Bone marrow (tissue), 2 donors: Measurements from ENCODE around the gene ADK.
"Not testable (repeated sequence)": the region's sequence is repeated elsewhere in the genome, so short reads cannot be mapped to it uniquely, and the experiment has no call there.

Experiments
- DNase-seq, 2 donors: peaks; one replicate each; lab custom pipeline; 2025; lab: John Stamatoyannopoulos, UW

Gene ADK

DNA sequence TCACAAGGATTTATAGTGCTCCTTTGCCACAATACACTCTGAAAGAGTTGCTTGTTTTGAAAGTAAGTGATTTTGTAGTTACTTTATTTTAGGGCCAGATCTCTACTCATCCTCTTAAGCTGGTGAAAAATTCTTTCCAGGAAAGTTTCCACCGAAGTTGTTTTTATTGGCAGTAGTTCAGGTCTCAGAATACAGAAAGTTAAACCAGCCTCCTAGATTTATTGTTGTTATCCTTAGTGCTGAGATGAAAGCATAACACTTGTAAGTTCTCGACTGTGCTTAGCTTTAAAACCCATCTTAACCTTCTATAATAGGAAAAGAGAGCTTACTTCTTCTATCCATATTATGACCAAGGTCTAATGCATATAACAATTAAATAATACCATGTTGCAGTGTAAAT, 5.9 kb upstream of the ADK start:
- DNase-seq: no peak

DNA sequence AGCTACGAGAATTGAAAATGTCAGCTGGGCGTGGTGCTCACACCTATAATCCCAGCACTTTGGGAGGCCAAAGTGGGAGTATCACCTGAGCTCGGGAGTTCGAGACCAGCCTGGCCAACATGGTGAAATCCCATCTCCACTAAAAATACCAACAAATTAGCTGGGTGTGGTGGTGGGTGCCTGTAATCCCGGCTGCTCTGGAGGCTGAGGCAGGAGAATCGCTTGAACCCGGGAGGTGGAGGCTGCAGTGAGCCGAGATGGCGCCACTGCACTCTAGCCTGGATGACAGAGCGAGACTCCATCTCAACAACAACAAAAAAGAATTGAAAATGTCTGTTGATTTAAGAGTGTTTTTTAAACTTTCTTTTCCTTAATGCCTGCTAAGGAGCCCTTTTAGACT, 4.0 kb upstream of the ADK start:
- DNase-seq: not testable (repeated sequence)

DNA sequence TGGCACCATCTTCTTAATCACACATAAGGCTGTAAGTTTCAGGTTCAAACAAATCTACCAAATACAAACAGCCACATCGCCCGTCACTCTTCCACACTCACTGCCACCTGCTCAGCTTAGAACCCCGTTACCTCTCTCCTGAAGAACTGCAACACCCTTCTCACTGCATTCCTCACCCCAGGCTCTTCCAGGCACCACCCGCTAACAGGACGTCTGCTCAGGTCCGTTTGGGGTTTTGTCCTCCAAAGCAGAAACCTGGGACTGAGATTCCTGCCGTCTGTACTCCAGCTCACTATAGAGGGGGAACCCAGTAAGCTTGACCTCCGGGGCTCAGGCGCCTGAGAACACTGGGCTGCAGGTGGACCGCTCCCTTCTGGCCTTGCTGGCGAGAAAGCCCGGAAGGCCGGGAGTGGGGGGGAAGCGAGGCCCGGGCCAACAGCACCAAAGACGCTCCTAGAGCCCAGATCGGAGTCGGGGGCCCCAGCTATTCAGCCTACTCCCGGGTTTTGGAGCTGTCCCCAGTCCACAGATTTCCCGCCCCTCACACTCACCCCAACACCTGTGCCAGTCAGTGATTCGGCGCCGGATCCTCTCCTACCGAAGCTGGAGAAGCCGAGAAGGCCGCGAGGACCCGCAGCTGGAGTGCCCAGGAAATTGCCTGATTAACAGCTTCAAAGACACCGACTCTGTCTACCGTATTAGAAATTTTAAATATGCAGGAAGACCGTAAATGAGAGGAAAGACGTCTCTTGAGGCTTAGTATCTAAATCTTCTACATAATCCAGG, 624 bp upstream of the ADK start, which contains the start of gene AP3M1:
Gene AP3M1 (minus strand): TSS at position 625 of the 786 bp plus-strand sequence. CDS start 12,449 bp downstream, outside the sequence.
- peak in 1 of 2 donors; percentile 73 for DNase-seq

DNA sequence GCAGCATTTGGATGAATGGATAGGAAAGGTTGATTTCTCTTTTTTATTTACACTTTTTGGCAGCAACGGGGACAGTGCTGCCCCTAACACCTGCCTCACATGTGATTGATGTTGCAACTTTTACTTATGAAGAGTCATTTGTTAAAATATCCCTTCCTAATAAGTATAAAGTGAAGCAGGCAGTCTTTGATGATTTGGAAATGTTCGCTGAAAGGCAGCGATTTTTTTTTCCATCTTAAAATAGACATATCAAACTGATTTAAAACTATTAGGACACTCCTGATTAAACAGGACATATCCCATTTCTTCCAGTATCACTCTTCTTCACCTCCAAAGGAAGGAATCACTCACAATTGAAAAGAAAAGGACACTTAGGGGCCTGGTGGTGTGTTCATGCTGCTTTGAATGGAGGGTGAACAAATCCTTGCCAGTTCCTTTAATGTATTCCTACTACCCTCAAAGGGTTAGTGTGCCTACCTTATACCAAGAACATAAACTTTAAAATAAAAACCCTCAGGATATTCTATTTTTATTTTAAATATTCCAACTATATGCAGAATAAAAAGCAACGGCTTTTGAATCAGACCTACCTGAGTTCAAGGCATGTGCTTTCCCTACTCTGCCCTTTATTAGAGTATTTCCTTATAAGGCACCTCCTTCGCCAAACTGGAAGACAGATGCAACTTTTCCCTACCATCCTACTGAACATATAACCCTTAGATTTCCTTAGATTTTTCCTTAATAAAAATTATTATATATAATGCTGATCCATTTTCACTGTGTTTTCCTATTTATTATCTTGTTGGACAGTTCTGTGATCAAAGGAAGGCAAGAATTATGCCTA, 1.1 kb downstream of the ADK start:
- no peak for DNase-seq

DNA sequence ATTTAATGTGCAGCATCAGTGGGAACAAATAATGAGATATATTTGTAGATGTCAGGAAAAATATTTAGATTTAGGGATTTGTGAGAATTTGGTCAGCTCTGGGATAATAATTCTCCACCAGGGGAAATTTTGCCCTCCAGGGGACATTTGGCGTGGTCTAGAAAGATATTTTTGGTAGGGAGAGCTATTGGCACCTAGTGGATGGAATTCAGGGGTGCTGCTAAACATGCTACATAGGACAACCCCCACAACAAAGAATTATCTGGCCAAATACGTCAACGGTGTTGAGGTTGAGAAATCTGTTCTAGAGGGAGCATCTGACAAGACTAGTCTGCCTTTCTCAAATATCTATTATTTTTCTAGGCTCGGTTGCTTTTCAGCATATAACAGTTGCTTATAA, 2.1 kb downstream of the ADK start:
- DNase-seq: no peak

DNA sequence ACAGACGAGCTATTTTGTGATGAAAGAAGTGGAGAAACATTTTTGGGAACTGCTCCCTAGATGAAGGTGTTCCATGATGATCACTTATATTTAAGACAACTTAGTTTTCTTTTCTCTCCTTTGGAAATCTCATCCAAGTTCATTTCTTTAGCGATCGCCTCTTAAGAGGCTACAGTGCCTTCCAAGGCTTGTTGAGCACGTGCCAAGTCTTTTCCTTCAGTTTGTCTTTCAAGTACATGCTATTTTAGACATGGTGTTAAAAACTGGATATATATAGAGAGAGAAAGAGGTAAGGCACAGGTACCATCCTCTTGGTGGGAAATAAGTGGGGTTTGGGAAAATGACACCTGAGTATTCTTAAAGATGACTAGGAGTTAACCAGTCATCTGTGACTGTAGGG, 2.7 kb downstream of the ADK start:
- DNase-seq: no peak

DNA sequence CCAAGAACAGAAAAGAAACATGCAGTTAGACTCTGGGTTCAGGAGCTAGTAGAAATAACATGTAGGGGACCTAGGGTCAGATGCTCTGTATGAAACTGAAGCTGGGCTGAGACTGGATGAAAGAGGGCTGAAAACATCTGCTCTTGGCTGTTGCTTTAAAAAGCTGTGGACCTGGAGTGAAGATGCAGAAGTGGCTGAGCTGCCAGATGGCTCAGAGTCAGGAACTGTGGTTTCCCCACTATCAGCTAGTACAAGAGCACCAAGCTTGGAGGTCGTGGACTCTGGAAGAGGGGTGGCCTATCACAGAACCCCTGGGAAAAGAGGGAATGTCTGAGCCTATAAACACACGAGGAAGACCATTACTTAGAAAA, 5.9 kb downstream of the ADK start:
- peak in 1 of 2 donors; percentile 72 for DNase-seq

DNA sequence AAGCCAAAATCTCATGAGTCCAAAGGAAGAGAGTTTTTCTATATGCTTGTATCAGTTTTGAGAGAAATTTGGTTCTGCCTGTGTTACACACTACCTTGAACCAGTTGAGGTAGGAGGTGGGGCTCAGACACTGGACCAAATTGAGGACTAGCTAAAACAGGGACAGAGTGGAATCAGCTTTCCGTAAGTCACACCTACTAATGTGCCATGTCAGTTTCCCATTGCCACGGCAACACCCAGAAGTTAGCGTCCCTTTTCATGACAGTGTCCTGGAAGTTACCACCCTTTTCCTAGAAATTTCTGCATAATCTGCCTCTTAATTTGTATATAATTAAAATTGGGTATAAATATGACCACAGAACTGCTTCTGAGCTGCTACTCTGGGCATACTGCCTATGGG, 9.0 kb downstream of the ADK start:
- DNase-seq: no peak

DNA sequence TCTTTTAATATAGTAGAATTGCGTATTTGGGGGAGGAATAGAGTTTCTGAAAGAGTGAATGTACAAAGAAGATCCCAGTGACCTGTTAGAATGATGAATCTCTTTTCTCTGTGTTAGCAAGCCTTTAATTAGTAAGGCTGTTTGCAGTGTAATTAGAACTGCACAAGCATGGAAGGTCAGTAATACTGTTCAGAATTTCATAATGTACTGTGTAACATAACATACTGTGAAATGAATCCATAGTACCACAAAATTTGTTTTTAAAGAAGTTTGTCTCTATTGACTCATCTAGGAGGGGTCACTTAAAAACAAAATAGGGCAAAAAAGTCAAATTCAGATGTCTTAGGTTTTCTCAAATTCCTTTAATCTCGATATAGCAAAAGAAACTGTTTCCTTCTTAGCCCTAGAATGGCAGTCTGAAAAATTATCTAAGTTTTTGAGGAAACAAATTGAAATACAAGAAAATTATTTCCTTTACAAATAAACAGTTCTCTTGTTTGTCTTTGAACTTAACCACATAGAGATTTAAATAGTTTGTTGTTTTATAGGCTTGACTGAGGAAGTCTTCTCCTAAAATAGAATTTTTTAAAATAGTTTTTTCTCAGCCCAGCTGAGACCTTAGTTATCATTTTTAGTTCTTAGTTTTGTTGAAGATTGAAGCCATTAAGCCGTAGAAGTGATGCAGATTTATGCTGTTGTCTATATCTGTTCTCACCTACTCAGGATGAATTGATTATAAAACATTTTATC, 12.5 kb downstream of the ADK start:
- DNase-seq: peak in 1 of 2 donors; percentile 19

DNA sequence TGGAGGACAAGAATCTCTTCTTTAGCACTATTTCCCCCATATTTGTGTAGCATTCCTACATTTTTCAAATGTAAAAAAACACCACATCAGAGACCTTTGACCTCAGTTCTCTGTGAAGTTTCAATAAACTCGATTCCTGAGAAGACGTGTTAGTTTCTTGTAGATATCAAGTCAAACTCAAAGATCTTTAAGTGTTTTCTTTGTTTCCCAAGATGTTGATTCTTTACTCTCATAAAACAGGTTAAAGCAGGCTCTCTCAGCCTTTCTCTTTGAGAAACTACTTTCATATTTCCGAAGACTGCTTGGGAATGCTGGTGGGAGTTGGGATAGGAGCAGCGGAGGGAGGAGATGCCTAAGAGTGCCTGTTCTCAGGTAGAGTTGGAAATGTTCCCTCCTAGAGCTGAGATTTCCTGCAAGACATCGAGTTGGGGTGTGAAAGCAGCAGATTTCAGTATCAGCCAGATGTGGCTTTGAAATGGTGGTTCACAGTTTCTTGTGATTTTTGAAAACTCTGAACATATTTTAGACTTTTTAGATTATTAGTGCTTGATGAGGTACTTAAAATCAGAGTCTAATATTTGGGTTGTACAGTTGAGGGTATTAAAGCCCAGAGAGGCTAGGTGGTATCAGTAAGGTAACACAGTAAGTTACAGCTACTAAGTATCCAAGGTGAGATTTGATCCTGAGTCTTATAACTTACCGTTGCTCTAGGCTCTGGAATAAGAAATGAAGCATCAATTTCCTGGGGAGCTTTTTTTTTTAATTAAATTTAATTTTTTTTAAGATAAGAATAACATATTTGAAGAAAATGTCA, 13.9 kb downstream of the ADK start:
- no peak for DNase-seq

DNA sequence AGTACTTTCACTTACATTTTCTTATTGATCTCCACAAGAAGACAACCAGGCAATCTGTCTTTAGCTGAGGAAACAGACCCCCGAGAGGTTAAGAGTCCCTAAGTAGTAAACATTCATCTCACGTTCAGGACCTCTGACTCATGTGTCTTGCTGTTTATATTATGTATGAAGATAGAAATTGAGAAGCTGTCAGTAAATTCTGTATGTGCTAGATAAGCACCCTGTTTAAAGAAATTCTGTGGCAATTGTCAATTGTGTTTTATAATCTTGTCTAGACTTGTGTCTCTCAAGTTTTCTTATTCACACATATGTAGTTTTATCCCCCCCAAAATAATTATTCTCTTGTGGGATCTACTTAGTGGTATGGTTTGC, 14.5 kb downstream of the ADK start:
- DNase-seq: peak in 1 of 2 donors; percentile 59

DNA sequence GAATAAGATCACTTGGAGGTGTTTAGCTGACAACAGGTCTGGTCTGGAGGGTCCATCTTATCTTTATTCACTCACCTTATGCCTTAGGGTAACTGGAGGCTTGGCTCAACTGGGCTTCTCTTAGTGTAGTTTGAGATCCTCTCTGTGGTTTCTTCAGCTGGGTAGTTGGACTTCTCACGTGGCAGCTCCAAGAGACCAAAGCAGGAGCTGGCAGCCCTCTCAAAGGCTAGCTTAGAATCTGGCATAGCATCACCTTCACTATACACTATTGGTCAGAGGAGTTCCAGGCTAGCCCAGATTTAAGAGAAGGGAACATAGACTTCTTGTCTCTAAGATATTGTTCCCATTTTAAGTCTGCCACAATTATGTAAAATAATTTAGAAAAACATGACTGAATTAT, 16.4 kb downstream of the ADK start:
- no peak for DNase-seq

DNA sequence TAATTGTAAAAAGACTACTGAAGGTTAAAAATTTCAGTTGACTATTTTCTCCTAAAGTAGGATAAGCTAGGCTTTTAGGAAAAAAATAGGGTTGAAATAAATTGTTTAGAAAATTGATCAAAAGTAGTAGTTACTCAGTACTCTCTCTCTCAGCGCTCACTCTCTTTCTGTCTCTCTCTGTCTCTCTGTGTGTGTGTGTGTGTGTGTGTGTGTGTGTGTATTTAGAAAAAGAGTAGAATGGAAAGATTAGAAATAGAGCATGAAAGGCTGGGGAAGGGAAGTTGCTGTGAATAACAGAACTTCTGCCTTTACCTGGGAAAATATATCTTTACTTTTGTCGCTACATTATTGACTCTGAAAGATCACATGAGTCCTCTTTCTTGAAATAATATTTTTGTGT, 20.6 kb downstream of the ADK start:
- no peak for DNase-seq

DNA sequence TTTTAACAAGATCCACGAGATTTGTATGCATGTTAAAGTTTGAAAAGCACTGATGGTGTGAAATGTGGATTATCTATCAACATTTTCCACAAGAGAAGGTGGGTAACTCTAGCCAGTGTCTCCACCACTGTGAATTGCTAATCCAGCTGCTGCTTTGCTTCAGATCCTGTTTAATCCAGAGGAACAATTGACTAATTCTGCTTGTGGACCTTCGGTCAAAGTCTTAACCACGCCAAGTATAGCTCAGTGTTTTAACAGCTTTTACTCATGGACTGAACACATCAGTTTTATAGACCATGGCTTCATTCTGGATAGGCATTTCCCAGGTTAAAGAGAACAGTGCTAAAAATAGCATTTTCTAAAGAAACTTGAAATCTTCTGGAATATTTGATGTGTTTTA, 23.5 kb downstream of the ADK start:
- no peak for DNase-seq

DNA sequence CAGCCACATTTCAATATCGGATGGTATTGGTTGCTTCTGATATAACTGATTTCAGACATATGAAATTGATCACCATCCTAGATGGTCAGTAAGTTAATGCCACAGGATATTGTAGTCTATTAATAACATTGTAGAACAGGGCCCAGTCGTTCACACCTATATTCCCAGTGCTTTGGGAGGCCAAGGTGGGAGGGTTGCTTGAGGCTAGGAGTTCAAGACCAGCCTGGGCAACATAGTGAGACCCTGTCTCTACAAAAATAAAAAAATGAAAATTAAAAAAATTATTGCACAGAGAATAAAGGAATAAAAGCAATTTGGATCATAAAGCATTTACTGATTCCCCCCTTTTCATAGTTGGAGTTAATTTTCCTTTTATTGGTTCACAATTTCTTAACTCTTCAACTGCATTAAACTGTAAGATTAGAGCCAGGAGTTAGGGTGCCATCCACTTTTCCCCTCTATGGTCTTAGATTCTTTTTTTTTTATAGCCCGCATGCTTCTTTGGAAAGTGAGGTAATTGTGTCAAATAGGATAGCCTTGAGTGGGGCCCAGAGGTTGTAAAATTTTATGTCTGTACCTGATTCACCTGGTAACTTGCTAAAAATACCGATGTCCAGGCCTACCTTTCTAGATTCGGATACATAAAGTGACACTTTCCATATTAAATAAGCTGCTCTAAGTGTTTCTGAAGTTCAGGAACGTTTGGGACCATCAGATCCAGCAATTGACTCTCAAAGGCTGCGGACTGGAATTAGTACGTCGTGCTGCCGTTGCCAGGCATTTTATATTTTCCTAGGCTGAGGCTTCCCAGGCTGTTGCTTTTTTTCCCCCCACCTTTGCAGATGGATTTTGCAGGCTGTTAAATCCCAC, 24.7 kb downstream of the ADK start:
- no peak for DNase-seq

DNA sequence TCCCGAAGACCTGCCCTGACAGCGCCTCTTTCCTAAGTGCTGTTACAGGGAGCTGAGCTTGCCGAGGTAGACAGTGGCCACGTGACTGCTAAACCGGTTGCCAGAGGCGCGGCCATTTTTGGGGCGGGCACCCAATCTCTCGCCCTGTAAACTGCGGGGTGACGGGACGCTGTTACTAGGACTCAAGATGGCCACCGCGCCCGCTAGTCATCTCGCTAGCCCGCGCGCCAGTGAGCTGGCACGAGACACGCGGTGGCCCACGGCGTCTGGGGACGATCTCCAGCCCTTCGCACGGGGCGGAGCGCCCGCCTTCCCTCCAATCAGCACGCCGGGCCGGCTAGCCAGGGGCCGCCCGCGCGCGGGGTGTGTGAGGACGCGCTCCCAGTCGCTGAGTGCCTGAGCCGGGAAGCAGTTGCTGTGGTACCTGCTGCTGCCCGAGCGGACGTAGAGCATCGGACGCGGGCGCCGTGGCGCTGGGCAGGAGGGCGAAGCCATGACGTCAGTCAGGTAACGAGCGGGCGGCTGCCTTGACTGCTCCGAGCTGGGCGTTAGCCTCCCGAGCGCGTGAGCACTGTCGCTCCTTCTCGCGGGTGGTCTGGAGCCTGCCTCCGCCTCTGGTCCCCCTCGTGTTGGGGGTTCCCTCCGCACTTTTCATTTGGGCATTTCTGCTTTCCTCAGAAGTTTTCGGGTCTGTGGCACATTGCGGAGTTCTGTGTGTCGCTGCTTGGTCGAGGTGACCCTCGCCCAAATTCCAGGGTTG, 25.5 kb downstream of the ADK start:
- DNase-seq: peak; percentile 87 to 93

DNA sequence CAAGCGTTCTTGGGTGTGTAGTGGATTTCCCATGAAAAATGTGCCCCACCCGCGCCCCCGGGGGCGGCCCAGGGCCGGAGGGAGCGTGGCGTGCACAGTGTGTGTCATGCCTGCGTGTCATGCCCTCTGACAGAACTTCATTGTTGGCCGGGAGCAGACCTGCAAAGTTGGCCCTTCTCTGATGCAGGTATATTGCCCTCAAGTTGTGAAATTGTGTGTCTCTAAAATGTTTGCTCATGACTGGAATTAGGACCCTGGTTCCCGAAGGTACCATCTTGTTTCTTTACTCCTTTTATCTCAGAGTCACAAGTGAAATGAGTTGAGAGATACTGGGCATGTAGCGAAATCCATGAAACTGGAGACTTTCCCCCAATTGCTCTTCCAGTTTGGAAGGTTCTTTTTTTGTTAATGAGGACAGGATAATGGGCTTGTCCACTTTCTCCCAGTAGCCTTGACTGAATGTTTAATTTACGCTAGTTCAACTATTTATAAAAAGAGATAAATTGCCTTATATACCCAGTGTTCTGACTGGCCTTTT, 26.2 kb downstream of the ADK start:
- peak in 1 of 2 donors; percentile 4 for DNase-seq

DNA sequence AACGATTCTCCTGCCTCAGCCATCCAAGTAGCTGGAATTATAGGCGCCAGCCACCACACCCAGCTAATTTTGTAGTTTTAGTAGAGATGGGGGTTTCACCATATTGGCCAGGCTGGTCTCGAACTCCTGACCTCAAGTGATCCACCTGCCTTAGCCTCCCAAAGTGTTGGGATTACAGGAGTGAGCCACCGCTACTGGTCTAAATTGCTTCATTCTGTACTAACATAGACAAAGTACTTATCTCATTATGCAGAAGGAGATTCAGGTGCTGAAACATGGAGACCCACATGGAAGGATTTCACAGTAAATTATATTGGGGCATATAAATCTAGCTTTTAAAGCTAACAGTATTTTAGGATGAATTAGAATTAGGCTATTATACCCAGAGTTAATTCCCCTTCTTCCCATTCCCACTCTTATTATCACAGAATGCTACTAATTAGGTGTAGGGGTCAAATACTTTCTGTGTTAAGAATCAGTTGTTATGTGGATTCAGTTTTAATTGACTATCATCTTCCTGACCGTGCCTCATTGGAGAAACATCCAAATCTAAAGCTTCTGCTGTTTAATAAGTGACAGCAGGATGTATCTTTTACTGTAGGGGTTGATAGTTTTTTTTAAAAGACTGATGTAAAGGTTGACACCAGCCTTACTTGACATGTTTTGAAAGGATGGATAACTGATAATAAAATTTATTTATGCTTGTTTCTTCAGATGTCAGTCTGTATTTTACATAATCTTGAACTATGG, 27.2 kb downstream of the ADK start:
- DNase-seq: no peak
